ELF-1 (cell line): ENCODE data around the gene DAB2.
"Not testable (repeated sequence)": the region's sequence is repeated elsewhere in the genome, so short reads cannot be mapped to it uniquely, and the experiment has no call there.

Experiments
- DNase-seq: peaks from one replicate; pipeline ENCODE4 v3.0.0-alpha.2; 2016; ENCODE audit warnings: low read depth, low spot score

Gene DAB2

GRCh38 chr5:39340506-39340905, 84.3 kb downstream of the DAB2 start:
- DNase-seq: no peak

- no peak for DNase-seq
These were observed 87.4 kb downstream of the DAB2 start for GRCh38 chr5:39337252-39337915.

DNA sequence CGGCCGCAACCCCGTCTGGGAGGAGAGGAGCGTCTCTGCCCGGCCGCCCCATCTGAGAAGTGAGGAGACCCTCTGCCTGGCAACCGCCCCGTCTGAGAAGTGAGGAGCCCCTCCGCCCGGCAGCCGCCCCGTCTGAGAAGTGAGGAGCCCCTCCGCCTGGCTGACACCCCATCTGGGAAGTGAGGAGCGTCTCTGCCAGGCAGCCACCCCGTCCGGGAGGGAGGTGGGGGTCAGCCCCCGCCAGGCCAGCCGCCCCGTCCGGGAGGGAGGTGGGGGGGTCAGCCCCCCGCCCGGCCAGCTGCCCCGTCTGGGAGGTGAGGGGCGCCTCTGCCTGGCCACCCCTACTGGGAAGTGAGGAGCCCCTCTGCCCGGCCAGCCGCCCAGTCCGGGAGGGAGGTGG, 90.5 kb downstream of the DAB2 start:
- DNase-seq: not testable (repeated sequence)

DNA sequence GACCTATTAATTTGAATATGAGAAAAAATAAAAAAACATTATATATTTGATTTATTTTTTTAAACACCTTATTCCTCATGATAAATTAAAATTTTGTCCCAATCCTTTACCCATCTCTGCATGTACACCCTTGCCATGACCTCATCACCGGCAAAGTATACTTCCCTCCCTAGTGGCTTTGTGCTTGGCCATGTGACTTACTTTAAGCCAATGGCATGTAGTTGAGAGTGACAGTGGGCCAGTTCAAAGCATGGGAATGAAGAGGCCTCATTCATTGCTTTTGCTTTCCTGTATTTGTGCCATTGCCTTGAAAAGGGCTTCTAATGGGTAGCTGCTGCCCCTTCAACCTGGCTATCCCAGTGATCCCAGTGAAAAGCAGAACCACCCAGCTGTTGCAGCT, 91.7 kb downstream of the DAB2 start:
- DNase-seq: no peak

DNA sequence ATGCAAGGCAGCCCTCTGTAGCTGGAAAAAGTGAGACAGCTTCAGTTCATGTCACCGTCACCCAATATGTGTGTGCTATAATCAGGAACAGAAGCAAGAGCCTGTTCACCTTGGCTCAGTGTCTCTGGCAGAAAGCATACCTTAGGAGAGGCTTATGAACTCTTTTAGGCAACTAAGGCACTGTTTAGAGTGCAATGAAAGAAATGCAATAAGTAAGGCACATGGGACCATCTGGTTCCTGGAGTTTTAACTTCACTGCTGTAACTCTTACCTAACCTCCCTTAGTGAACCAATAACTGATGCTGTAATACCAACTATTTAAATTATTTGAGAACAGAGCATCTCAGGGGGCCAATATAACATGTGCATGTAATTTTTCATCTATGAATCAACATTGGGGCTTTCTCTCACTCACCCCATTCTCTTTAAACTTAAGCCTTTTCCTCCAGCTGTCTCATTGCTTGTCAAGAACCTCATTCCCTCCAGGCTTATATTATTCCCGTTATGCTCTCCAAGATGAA, 92.9 kb downstream of the DAB2 start:
- DNase-seq: no peak

DNA sequence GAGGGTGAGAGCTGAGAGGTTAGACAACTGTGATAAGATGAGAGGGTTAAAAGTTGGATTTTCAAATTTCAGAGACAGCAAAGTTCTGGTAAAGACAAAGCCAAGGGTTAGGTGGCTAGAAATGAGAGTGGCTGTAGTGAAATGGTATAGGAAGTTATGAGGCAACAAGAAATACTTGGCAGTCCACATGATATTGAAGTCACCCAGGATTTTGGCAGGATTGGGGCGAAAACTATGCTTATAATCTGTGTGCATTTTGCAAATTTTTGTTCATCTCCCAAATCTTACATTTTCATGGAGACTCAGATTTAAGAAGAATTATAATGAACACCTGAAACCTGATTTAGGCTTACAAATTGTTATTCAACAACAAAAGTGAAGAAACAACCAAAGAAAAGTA, 96.0 kb downstream of the DAB2 start:
- no peak for DNase-seq

GRCh38 chr5:39323542-39323941, 101.2 kb downstream of the DAB2 start:
- no peak for DNase-seq
